SU-DHL-6 (cell line): ENCODE data around the gene MCTP1.

Experiments used
- H2AFZ ChIP-seq: fragments of 200-600 bp; sonication (generic); 2 replicates; pipeline ENCODE4 v1.6.1; 2014; ENCODE audit warnings: low read depth, mild to moderate bottlenecking, moderate library complexity, mixed read lengths, antibody characterized with exemption, low read length; ENCODE audit not compliant: severe bottlenecking
- H3F3A ChIP-seq: fragments of 200-600 bp; shearing (Covaris generic); 2 replicates; pipeline ENCODE4 v1.6.0; 2016; ENCODE audit warnings: antibody characterized with exemption, mild to moderate bottlenecking; ENCODE audit not compliant: insufficient read depth
- H3K27ac ChIP-seq: fragments of 200-600 bp; sonication (generic); 2 replicates; pipeline ENCODE4 v1.5.1; 2016; ENCODE audit warnings: low read depth, mild to moderate bottlenecking, low read length, moderate library complexity, mixed read lengths
- H3K27me3 ChIP-seq: fragments of 200-600 bp; sonication (generic), shearing (Covaris generic); 2 replicates; pipeline ENCODE4 v1.6.0; 2014; ENCODE audit warnings: mild to moderate bottlenecking, low read length
- H3K36me3 ChIP-seq: fragments of 200-600 bp; sonication (generic); 2 replicates; pipeline ENCODE4 v1.6.1; 2014; ENCODE audit warnings: mild to moderate bottlenecking, low read length, mixed read lengths
- H3K4me2 ChIP-seq: fragments of 300-600, 200-600 bp; shearing (Covaris generic), sonication (generic); 2 replicates; pipeline ENCODE4 v1.6.0; 2014; ENCODE audit warnings: low read length, low read depth, mild to moderate bottlenecking; ENCODE audit not compliant: poor library complexity, severe bottlenecking
- H3K4me3 ChIP-seq: fragments of 200-600 bp; sonication (generic); 2 replicates; pipeline ENCODE4 v1.5.1; 2014; ENCODE audit warnings: antibody characterized with exemption, low read length, mild to moderate bottlenecking, mixed read lengths; ENCODE audit not compliant: insufficient read depth, poor library complexity, severe bottlenecking
- H3K79me2 ChIP-seq: fragments of 200-600 bp; sonication (generic); 2 replicates; pipeline ENCODE4 v1.6.1; 2014; ENCODE audit warnings: mild to moderate bottlenecking, low read length, moderate library complexity; ENCODE audit not compliant: insufficient read depth
- H3K9ac ChIP-seq: fragments of 200-600 bp; sonication (generic); 2 replicates; pipeline ENCODE4 v1.7.0; 2014; ENCODE audit warnings: mild to moderate bottlenecking, low read length
- H3K9me2 ChIP-seq: fragments of 200-600 bp; sonication (generic); replicated peaks from 2 replicates; pipeline ENCODE4 v1.6.1; 2014; ENCODE audit warnings: low read length; ENCODE audit not compliant: insufficient read depth
- H3K9me3 ChIP-seq: fragments of 200-600 bp; sonication (generic); 2 replicates; pipeline ENCODE4 v1.6.1; 2014; ENCODE audit warnings: low read length, mixed read lengths; ENCODE audit not compliant: insufficient read depth
- H4K20me1 ChIP-seq: fragments of 200-600 bp; sonication (generic); 2 replicates; pipeline ENCODE4 v1.6.1; 2014; ENCODE audit warnings: low read depth, mild to moderate bottlenecking, antibody characterized with exemption, low read length, moderate library complexity, mixed read lengths
- EZH2phosphoT487 ChIP-seq: fragments of 200-600 bp; sonication (generic), shearing (Covaris generic); conservative IDR thresholded peaks from 2 replicates; pipeline ENCODE4 v1.6.1; 2018; ENCODE audit warnings: mild to moderate bottlenecking, antibody characterized with exemption, low read length, moderate library complexity, mixed read lengths
- TF ChIP-seq, protein P1 (sequence below): fragments of 200-600 bp; sonication (generic); IDR thresholded peaks from one replicate; pipeline ENCODE4 v1.5.1; 2017; ENCODE audit warnings: antibody characterized with exemption, mild to moderate bottlenecking, low read length, moderate library complexity; ENCODE audit not compliant: insufficient read depth, poor library complexity, severe bottlenecking

The MCTP1 gene

GRCh38 chr5:94793816-94794198, 491.1 kb downstream of the MCTP1 start:
- Histone ChIP-seq H2AFZ (no peak overlapping the region), H3K9me3 (no peaks in the 10 kb centered on the region), H3K4me2 (no peak overlapping the region), H3K36me3 (no peaks in the 10 kb centered on the region), H4K20me1 (no peaks in the 10 kb centered on the region), H3K27me3 (no peaks in the 10 kb centered on the region), H3K9ac (no peak overlapping the region), H3F3A (no peaks in the 10 kb centered on the region), H3K79me2 (no peaks in the 10 kb centered on the region), H3K4me3 (no peak overlapping the region), H3K9me2 (no peaks in the 10 kb centered on the region; the same call in 1 of the 2 replicates), H3K27ac (no peak overlapping the region)
- no peak for TF ChIP-seq EZH2phosphoT487
- TF ChIP-seq, protein P1, sequence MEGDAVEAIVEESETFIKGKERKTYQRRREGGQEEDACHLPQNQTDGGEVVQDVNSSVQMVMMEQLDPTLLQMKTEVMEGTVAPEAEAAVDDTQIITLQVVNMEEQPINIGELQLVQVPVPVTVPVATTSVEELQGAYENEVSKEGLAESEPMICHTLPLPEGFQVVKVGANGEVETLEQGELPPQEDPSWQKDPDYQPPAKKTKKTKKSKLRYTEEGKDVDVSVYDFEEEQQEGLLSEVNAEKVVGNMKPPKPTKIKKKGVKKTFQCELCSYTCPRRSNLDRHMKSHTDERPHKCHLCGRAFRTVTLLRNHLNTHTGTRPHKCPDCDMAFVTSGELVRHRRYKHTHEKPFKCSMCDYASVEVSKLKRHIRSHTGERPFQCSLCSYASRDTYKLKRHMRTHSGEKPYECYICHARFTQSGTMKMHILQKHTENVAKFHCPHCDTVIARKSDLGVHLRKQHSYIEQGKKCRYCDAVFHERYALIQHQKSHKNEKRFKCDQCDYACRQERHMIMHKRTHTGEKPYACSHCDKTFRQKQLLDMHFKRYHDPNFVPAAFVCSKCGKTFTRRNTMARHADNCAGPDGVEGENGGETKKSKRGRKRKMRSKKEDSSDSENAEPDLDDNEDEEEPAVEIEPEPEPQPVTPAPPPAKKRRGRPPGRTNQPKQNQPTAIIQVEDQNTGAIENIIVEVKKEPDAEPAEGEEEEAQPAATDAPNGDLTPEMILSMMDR = no peak

DNA sequence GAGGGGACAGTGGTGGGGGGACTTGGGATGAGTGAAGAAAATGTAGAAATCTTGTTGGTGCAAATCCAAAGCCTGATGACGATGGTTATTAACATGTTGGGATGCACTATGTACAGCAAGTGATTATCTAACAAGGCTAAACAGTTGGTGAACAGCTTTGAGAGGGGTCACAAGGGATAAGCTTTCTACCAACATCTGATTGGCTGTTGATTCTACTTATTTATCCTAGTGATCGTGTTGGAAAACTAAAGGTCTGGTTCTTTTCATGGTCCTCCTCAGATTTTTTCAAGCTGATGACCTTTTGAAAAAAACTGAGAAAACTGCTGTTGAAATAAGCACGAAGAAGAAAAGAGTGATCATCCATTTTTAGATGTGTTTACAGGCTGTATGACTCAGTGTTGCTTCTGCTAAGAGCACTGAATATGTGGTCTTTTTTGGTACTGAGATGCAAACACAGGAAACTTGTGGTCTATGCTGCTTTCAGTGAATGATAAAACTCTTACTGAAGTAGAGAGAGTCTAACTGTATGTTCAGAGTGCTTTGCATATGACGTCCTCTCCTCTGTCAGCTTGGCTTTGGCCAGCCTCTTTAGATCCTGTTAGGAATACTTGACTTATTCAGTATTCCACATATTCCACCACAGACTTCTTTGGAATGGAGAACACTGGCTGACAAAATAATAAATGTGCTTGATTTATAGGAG, 491.6 kb downstream of the MCTP1 start:
- Histone ChIP-seq H2AFZ (no peak overlapping the region), H3K9me2 (no peaks in the 10 kb centered on the region), H3K4me2 (no peak overlapping the region), H3K27me3 (no peaks in the 10 kb centered on the region), H4K20me1 (no peaks in the 10 kb centered on the region), H3K36me3 (no peaks in the 10 kb centered on the region), H3K4me3 (no peak overlapping the region), H3K9me3 (no peaks in the 10 kb centered on the region), H3K27ac (no peak overlapping the region), H3K9ac (no peak overlapping the region), H3K79me2 (no peaks in the 10 kb centered on the region), H3F3A (no peaks in the 10 kb centered on the region)
- TF ChIP-seq EZH2phosphoT487 = no peak
- TF ChIP-seq, protein P1 = no peak

DNA sequence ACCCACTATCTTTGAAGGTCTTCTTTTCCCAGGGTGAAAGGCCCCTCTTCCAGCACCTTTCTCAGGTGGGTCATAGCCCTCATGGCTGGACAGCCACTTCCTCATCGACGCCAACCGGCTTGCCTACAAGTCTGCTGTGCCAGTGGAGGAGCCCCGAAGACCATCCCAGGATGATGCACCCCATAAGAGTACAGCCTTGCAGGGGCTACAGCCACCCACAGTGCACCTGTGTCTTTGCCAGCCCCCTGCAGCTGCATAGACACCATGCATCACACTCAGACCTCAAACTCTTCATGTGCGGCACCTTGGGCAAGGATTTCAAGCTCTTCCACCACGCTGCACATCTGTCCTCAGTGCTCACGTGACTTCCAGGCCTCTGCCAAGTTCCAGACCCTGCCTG, 493.1 kb downstream of the MCTP1 start:
- H3K79me2 ChIP-seq = no peaks in the 10 kb centered on the region
- H3K9ac ChIP-seq = no peak overlapping the region
- H3K36me3 ChIP-seq = no peaks in the 10 kb centered on the region
- no peaks in the 10 kb centered on the region for H4K20me1 ChIP-seq
- TF ChIP-seq EZH2phosphoT487 = no peak
- TF ChIP-seq, protein P1 = no peak
- no peaks in the 10 kb centered on the region for H3F3A ChIP-seq
- H3K27ac ChIP-seq = no peak overlapping the region
- H3K9me3 ChIP-seq = no peaks in the 10 kb centered on the region
- H3K27me3 ChIP-seq = no peaks in the 10 kb centered on the region
- H3K4me3 ChIP-seq = no peak overlapping the region
- H3K4me2 ChIP-seq = no peak overlapping the region
- no peak overlapping the region for H2AFZ ChIP-seq
- no peaks in the 10 kb centered on the region for H3K9me2 ChIP-seq
